NCI-H748 (cell line): ENCODE results near the gene DTNA.

Experiments
- DNase-seq: peaks from one replicate; lab custom pipeline; 2025; ENCODE audit not compliant: unreplicated experiment; lab: John Stamatoyannopoulos, UW

DTNA gene

GRCh38 chr18:34847408-34847807 is 137.3 kb downstream of the DTNA start:
- no peak for DNase-seq

- no peak for DNase-seq
Measured at GRCh38 chr18:34848156-34848555, 138.1 kb downstream of the DTNA start.

- no peak for DNase-seq
Measured at GRCh38 chr18:34848695-34849094, 138.6 kb downstream of the DTNA start.

- no peak for DNase-seq
Measured at GRCh38 chr18:34857320-34857719, 147.2 kb downstream of the DTNA start.

GRCh38 chr18:34858188-34858587 is 148.1 kb downstream of the DTNA start:
- DNase-seq = no peak

GRCh38 chr18:34859496-34859895 is 149.4 kb downstream of the DTNA start:
- DNase-seq = no peak

- no peak for DNase-seq
Measured at GRCh38 chr18:34862561-34862960, 152.5 kb downstream of the DTNA start.

GRCh38 chr18:34863702-34864101 is 153.6 kb downstream of the DTNA start:
- no peak for DNase-seq

GRCh38 chr18:34864836-34865497 is 154.9 kb downstream of the DTNA start:
- no peak for DNase-seq

GRCh38 chr18:34866310-34866709 is 156.2 kb downstream of the DTNA start:
- DNase-seq = no peak

GRCh38 chr18:34866739-34867138 is 156.6 kb downstream of the DTNA start:
- DNase-seq = no peak

- peak; percentile 66 for DNase-seq
Measured at GRCh38 chr18:34867520-34867919, 157.4 kb downstream of the DTNA start.

- no peak for DNase-seq
Measured at GRCh38 chr18:34870555-34871310, 160.6 kb downstream of the DTNA start.

- DNase-seq = no peak
Measured at GRCh38 chr18:34871435-34871834, 161.3 kb downstream of the DTNA start.

- no peak for DNase-seq
Measured at GRCh38 chr18:34872066-34872465, 162.0 kb downstream of the DTNA start.

- no peak for DNase-seq
Measured at GRCh38 chr18:34873986-34874580, 164.0 kb downstream of the DTNA start.

GRCh38 chr18:34875150-34875549 is 165.1 kb downstream of the DTNA start:
- DNase-seq = no peak

GRCh38 chr18:34880403-34880802 is 170.3 kb downstream of the DTNA start:
- DNase-seq = no peak

- DNase-seq = no peak
Measured at GRCh38 chr18:34880882-34881834, 171.1 kb downstream of the DTNA start.

- no peak for DNase-seq
Measured at GRCh38 chr18:34884436-34884835, 174.3 kb downstream of the DTNA start.

GRCh38 chr18:34886177-34886576 is 176.1 kb downstream of the DTNA start:
- DNase-seq = no peak
